ENCODE results near the gene CLEC3B.
"Not testable (repeated sequence)": the region's sequence is repeated elsewhere in the genome, so short reads cannot be mapped to it uniquely, and the experiment has no call there.

The CLEC3B gene

GRCh38 chr3:45026038-45026437, at the start of gene CLEC3B:
TSS of gene CLEC3B (plus strand) at chr3:45026303. CDS start at chr3:45026363, 60 bp downstream.
- DNase-seq, result no peak

GRCh38 chr3:44981220-44981619, 44.9 kb upstream of the CLEC3B start:
- DNase-seq, result no peak

GRCh38 chr3:44981751-44982150, 44.4 kb upstream of the CLEC3B start:
- DNase-seq, result no peak

GRCh38 chr3:44982817-44983216, 43.3 kb upstream of the CLEC3B start:
- DNase-seq, result no peak

- no peak for DNase-seq
Observed at GRCh38 chr3:44983484-44983941, 42.6 kb upstream of the CLEC3B start.

- no peak for DNase-seq
Observed at GRCh38 chr3:44984335-44984734, 41.8 kb upstream of the CLEC3B start.

- not testable (repeated sequence) for DNase-seq
Observed at GRCh38 chr3:44986330-44986729, 39.8 kb upstream of the CLEC3B start.

GRCh38 chr3:44987332-44987731, 38.8 kb upstream of the CLEC3B start:
- no peak for DNase-seq

GRCh38 chr3:44988073-44988472, 38.0 kb upstream of the CLEC3B start:
- no peak for DNase-seq

- DNase-seq, result no peak
Observed at GRCh38 chr3:44989141-44989540, 37.0 kb upstream of the CLEC3B start.

- no peak for DNase-seq
Observed at GRCh38 chr3:44989636-44990373, 36.3 kb upstream of the CLEC3B start.

GRCh38 chr3:44991326-44991725, 34.8 kb upstream of the CLEC3B start:
- DNase-seq, result no peak

- DNase-seq, result no peak
Observed at GRCh38 chr3:44992555-44993470, 33.3 kb upstream of the CLEC3B start.

- DNase-seq, result no peak
Observed at GRCh38 chr3:44993471-44994205, 32.5 kb upstream of the CLEC3B start.

GRCh38 chr3:44995142-44995770, 30.8 kb upstream of the CLEC3B start:
- no peak for DNase-seq

- no peak for DNase-seq
Observed at GRCh38 chr3:44996556-44996969, 29.5 kb upstream of the CLEC3B start.

- no peak for DNase-seq
Observed at GRCh38 chr3:44999782-45000181, 26.3 kb upstream of the CLEC3B start.

GRCh38 chr3:45000823-45001222, 25.3 kb upstream of the CLEC3B start:
- no peak for DNase-seq

- DNase-seq, result no peak
Observed at GRCh38 chr3:45001738-45002137, 24.4 kb upstream of the CLEC3B start.

GRCh38 chr3:45002139-45002660, 23.9 kb upstream of the CLEC3B start:
- DNase-seq, result no peak

- DNase-seq, result no peak
Observed at GRCh38 chr3:45002720-45003119, 23.4 kb upstream of the CLEC3B start.

- DNase-seq, result no peak
Observed at GRCh38 chr3:45003406-45003805, 22.7 kb upstream of the CLEC3B start.

All from NCI-H187 (cell line).